ENCODE results near the gene GPAT3. TPM values are rescaled to one million over a fixed set of nuclear protein-coding genes. Genes with fewer than 3 reads are reported as not detected.
A peak's percentile ranks its signal among the peaks of the same experiment; 100 is the strongest.

Gene GPAT3
- total and polyA plus RNA-seq, 2 experiments from 2014 or later, result 1.2 to 2.0 TPM

DNA sequence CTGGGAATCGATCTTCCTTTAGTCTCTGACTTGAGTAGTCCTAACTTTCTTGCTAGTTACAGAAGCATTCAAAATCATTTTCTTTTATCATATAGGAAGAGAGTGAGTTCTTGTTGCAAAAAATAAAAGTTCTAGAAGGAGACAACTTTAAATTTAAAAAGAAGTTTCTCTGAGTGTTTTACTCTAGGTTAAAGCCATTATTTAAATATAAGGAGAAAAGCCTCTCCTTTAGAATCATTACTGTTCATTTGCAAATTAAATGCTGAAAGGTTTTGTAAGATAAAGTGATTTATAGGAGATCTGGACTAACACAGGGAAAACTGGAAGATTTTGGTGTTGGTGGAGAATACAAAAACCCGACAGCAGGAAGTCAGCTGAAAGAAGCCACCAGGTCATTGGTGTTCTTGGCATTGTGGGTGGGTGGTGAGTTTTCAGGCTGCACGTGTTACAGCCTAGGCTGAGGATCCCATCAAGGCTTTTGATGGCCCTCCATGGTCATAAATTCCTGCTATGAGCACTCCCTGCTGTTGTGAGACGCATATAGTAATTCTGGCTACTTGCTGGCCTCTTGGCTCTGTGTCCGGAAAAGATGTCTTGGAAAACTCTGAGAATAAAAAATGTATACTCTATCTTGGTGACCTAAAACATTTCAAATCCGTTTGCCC lies 81.6 kb downstream of the GPAT3 start:
- no peaks in the 10 kb centered on the region for H3F3A ChIP-seq (replicated peaks; ENCODE audit: low read depth)
- Mint-ChIP-seq H3K4me3 (no peak overlapping the region), H3K9me3 (peaks cover 35% of the 10 kb centered on the region), H3K36me3 (ENCODE audit: low read depth) (peaks cover 15% of the 10 kb centered on the region), H3K4me1 (peaks cover 18% of the 10 kb centered on the region), H3K27ac (no peak overlapping the region), H3K27me3 (ENCODE audit: insufficient read depth, low read depth, poor library complexity) (peaks cover 2% of the 10 kb centered on the region)
- H3K79me2 ChIP-seq (replicated peaks; ENCODE audit: insufficient read depth), result no peaks in the 10 kb centered on the region
- peaks cover 35% of the 10 kb centered on the region for H3K4me1 ChIP-seq (ENCODE audit: insufficient read depth)
- peak overlapping the region; percentile 63; the same call in 1 of the 2 replicates for H3K27ac ChIP-seq (ENCODE audit: low read depth)
- H3K9me2 ChIP-seq (ENCODE audit: insufficient read depth), result no peaks in the 10 kb centered on the region; the same call in none of the 2 replicates
- no peaks in the 10 kb centered on the region for H4K20me1 ChIP-seq (replicated peaks; ENCODE audit: insufficient read depth)
- no peak overlapping the region for H2AFZ ChIP-seq
- H3K27me3 ChIP-seq (ENCODE audit: insufficient read depth), result no peaks in the 10 kb centered on the region
- no peak overlapping the region for H3K4me3 ChIP-seq
- ATAC-seq (no peak; the same call in 2 of the 3 replicates), DNase-seq (ENCODE audit: low spot score) (no peak)
- TF ChIP-seq EZH2phosphoT487 (IDR thresholded peaks at IDR 0.05; ENCODE audit: unreplicated experiment), result no peak
- TF ChIP-seq ZNF331 (CRISPR knock-in tag; IDR thresholded peaks at IDR 0.05; ENCODE audit: low read depth), result no peak
- TF ChIP-seq, protein P1, sequence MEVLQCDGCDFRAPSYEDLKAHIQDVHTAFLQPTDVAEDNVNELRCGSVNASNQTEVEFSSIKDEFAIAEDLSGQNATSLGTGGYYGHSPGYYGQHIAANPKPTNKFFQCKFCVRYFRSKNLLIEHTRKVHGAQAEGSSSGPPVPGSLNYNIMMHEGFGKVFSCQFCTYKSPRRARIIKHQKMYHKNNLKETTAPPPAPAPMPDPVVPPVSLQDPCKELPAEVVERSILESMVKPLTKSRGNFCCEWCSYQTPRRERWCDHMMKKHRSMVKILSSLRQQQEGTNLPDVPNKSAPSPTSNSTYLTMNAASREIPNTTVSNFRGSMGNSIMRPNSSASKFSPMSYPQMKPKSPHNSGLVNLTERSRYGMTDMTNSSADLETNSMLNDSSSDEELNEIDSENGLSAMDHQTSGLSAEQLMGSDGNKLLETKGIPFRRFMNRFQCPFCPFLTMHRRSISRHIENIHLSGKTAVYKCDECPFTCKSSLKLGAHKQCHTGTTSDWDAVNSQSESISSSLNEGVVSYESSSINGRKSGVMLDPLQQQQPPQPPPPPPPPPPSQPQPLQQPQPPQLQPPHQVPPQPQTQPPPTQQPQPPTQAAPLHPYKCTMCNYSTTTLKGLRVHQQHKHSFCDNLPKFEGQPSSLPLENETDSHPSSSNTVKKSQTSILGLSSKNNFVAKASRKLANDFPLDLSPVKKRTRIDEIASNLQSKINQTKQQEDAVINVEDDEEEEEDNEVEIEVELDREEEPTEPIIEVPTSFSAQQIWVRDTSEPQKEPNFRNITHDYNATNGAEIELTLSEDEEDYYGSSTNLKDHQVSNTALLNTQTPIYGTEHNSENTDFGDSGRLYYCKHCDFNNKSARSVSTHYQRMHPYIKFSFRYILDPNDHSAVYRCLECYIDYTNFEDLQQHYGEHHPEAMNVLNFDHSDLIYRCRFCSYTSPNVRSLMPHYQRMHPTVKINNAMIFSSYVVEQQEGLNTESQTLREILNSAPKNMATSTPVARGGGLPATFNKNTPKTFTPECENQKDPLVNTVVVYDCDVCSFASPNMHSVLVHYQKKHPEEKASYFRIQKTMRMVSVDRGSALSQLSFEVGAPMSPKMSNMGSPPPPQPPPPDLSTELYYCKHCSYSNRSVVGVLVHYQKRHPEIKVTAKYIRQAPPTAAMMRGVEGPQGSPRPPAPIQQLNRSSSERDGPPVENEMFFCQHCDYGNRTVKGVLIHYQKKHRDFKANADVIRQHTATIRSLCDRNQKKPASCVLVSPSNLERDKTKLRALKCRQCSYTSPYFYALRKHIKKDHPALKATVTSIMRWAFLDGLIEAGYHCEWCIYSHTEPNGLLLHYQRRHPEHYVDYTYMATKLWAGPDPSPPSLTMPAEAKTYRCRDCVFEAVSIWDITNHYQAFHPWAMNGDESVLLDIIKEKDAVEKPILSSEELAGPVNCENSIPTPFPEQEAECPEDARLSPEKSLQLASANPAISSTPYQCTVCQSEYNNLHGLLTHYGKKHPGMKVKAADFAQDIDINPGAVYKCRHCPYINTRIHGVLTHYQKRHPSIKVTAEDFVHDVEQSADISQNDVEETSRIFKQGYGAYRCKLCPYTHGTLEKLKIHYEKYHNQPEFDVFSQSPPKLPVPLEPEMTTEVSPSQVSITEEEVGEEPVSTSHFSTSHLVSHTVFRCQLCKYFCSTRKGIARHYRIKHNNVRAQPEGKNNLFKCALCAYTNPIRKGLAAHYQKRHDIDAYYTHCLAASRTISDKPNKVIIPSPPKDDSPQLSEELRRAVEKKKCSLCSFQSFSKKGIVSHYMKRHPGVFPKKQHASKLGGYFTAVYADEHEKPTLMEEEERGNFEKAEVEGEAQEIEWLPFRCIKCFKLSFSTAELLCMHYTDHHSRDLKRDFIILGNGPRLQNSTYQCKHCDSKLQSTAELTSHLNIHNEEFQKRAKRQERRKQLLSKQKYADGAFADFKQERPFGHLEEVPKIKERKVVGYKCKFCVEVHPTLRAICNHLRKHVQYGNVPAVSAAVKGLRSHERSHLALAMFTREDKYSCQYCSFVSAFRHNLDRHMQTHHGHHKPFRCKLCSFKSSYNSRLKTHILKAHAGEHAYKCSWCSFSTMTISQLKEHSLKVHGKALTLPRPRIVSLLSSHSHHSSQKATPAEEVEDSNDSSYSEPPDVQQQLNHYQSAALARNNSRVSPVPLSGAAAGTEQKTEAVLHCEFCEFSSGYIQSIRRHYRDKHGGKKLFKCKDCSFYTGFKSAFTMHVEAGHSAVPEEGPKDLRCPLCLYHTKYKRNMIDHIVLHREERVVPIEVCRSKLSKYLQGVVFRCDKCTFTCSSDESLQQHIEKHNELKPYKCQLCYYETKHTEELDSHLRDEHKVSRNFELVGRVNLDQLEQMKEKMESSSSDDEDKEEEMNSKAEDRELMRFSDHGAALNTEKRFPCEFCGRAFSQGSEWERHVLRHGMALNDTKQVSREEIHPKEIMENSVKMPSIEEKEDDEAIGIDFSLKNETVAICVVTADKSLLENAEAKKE (CRISPR knock-in tag; IDR thresholded peaks at IDR 0.05), result no peak
- no peak for TF ChIP-seq STAT1 (IDR thresholded peaks at IDR 0.05; ENCODE audit: unreplicated experiment)
- TF ChIP-seq POLR2AphosphoS5 (IDR thresholded peaks at IDR 0.05; ENCODE audit: low read depth), result no peak
- no peak for TF ChIP-seq NANOG (IDR thresholded peaks at IDR 0.05; ENCODE audit: borderline replicate concordance)
- TF ChIP-seq, protein P2, sequence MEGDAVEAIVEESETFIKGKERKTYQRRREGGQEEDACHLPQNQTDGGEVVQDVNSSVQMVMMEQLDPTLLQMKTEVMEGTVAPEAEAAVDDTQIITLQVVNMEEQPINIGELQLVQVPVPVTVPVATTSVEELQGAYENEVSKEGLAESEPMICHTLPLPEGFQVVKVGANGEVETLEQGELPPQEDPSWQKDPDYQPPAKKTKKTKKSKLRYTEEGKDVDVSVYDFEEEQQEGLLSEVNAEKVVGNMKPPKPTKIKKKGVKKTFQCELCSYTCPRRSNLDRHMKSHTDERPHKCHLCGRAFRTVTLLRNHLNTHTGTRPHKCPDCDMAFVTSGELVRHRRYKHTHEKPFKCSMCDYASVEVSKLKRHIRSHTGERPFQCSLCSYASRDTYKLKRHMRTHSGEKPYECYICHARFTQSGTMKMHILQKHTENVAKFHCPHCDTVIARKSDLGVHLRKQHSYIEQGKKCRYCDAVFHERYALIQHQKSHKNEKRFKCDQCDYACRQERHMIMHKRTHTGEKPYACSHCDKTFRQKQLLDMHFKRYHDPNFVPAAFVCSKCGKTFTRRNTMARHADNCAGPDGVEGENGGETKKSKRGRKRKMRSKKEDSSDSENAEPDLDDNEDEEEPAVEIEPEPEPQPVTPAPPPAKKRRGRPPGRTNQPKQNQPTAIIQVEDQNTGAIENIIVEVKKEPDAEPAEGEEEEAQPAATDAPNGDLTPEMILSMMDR (conservative IDR thresholded peaks at IDR 0.05; ENCODE audit: low read depth in 2 of 2), result no peak
- no peak for TF ChIP-seq ZNF114 (CRISPR knock-in tag; IDR thresholded peaks at IDR 0.05)
- no peak for TF ChIP-seq REST (IDR thresholded peaks at IDR 0.05; ENCODE audit: unreplicated experiment)
- no peak for TF ChIP-seq EZH2 (IDR thresholded peaks at IDR 0.05; ENCODE audit: low read depth, unreplicated experiment)
- no peak for TF ChIP-seq JUNB (IDR thresholded peaks at IDR 0.05; ENCODE audit: unreplicated experiment)
- TF ChIP-seq CREB1 (CRISPR knock-in tag; IDR thresholded peaks at IDR 0.05; ENCODE audit: low read depth), result no peak
- H3K4me2 ChIP-seq, result peak overlapping the region; percentile 25
- no peaks in the 10 kb centered on the region; the same call in 1 of the 2 replicates for H3K36me3 ChIP-seq (ENCODE audit: insufficient read depth)

All from GM23338 (cell line).